Mucosa of stomach (tissue), 1 donor: Measurements from ENCODE around the gene TPPP2.

Experiments
- H3K27me3 ChIP-seq: one replicate; pipeline ENCODE4 v1.7.0; 2013; ENCODE audit warnings: mild to moderate bottlenecking, low read length; ENCODE audit not compliant: control insufficient read depth, insufficient read depth
- H3K36me3 ChIP-seq: one replicate; pipeline ENCODE4 v1.7.0; 2013; ENCODE audit warnings: low read length; ENCODE audit not compliant: control insufficient read depth, insufficient read depth
- H3K4me1 ChIP-seq: one replicate; pipeline ENCODE4 v1.7.0; 2013; ENCODE audit warnings: mild to moderate bottlenecking, low read length; ENCODE audit not compliant: control insufficient read depth, insufficient read depth
- H3K4me3 ChIP-seq: one replicate; pipeline ENCODE4 v1.7.0; 2013; ENCODE audit warnings: low read length
- H3K9ac ChIP-seq: one replicate; pipeline ENCODE4 v1.7.0; 2013; ENCODE audit warnings: mild to moderate bottlenecking, low read length, moderate library complexity
- H3K9me3 ChIP-seq: one replicate; pipeline ENCODE4 v1.7.0; 2013; ENCODE audit warnings: mild to moderate bottlenecking, low read length, moderate library complexity; ENCODE audit not compliant: control insufficient read depth
- donor health status: Pancreatic carcinoma.

The TPPP2 gene

GRCh38 chr14:21019366-21019765 is 10.7 kb upstream of the TPPP2 start:
- Histone ChIP-seq H3K27me3 (no peaks in the 10 kb centered on the region), H3K9me3 (no peaks in the 10 kb centered on the region), H3K4me3 (no peak overlapping the region), H3K9ac (no peak overlapping the region), H3K4me1 (peaks cover 18% of the 10 kb centered on the region), H3K36me3 (no peaks in the 10 kb centered on the region)

GRCh38 chr14:21020977-21021545 is 9.0 kb upstream of the TPPP2 start:
- no peaks in the 10 kb centered on the region for H3K27me3 ChIP-seq
- no peaks in the 10 kb centered on the region for H3K9me3 ChIP-seq
- H3K9ac ChIP-seq, result no peak overlapping the region
- no peaks in the 10 kb centered on the region for H3K36me3 ChIP-seq
- H3K4me3 ChIP-seq, result no peak overlapping the region
- peaks cover 16% of the 10 kb centered on the region for H3K4me1 ChIP-seq

DNA sequence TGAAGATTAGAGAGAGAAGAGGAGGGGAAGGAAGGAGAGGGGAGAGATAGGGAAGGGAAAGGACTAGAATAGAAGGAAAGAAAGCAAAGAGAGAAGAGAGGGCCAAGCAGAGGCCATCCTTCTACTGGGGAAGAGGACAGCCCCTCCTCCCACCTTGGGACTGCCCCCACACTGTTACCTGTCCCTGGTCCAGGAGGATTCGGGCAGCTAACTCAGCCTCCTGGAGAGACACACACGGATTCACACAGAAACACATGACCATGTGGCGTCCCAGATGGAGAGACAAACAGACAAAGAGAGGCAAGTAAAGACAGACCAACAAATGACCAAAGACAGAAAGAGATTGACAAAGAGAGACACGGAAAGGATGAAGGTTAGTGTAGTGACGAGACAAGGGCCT is 7.3 kb upstream of the TPPP2 start:
- Histone ChIP-seq H3K4me3 (no peak overlapping the region), H3K36me3 (no peaks in the 10 kb centered on the region), H3K9me3 (no peaks in the 10 kb centered on the region), H3K27me3 (no peaks in the 10 kb centered on the region), H3K9ac (no peak overlapping the region), H3K4me1 (peaks cover 16% of the 10 kb centered on the region)

DNA sequence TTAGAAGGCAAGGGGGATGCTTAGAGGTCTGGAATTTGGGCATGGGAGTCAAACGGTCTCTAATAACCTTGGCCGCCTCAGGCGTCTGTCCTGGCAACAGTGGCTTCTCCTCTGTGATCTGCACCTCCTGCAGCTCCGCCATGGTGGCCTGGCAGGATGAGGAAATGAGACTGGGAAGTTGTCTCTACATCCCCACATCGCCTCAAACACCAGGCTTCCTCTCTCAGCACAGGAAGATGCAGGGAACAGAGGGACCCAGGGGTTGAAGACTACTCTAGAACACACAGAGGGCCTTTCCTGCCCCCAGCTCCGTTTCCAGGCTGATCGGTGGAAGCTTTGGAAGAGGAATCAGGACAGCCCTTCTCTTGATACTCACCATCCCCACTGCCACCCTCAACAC is 6.8 kb upstream of the TPPP2 start:
- Histone ChIP-seq H3K36me3 (no peaks in the 10 kb centered on the region), H3K4me1 (peaks cover 16% of the 10 kb centered on the region), H3K9ac (no peak overlapping the region), H3K9me3 (no peaks in the 10 kb centered on the region), H3K4me3 (no peak overlapping the region), H3K27me3 (no peaks in the 10 kb centered on the region)

- Histone ChIP-seq H3K36me3 (no peaks in the 10 kb centered on the region), H3K9me3 (no peaks in the 10 kb centered on the region), H3K4me3 (peak overlapping the region; percentile 78), H3K27me3 (no peaks in the 10 kb centered on the region), H3K9ac (peak overlapping the region; percentile 86), H3K4me1 (peaks cover 16% of the 10 kb centered on the region)
Measured at GRCh38 chr14:21023817-21024584, 6.0 kb upstream of the TPPP2 start.

DNA sequence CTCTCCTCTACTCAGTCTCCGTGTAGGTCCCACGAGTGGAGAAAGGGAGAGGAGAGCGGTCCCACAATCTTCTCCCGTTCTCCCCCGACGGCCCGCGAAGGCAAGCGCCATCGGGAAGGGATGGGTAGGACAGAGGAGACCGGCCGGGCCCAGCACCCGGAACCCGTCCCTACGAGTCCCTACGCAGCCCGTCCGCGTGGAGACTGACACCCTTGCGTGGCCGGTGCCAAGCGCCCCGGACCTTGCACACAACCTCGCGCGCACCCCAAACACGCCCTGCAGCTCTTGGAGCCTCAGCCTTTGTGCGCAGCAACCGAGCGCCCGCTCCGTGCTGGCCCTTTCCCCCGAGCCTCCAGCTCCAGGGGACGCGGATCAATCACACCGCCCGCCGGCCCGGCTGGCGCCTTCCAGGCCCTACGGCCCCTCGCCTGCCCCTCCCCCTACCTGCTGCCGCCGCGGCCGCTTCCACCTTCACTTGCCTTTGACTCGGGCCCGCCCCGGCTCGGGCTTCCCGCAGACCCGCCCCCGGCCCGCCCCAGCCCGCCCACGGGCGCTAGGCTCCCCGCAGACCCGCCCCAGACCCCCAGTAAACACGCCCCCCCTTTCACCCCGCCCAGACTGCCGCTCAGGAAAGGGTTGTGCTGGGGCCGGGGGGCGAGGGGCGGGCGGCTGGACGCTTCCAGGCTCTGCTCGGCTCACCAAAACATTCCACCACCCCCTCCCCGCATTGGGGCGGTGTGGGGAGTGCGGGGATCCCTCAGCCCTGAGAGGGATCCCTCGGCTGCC is 5.2 kb upstream of the TPPP2 start, which contains the start of gene NDRG2:
NDRG2 (minus strand) TSS at position 477 of the 786 bp plus-strand sequence. CDS start 1,746 bp downstream, outside the sequence.
- no peaks in the 10 kb centered on the region for H3K36me3 ChIP-seq
- H3K27me3 ChIP-seq, result no peaks in the 10 kb centered on the region
- peaks cover 16% of the 10 kb centered on the region for H3K4me1 ChIP-seq
- H3K9me3 ChIP-seq, result no peaks in the 10 kb centered on the region
- H3K4me3 ChIP-seq, result peak within 1 kb of the TSS; percentile 78
- peak within 1 kb of the TSS; percentile 86 for H3K9ac ChIP-seq

GRCh38 chr14:21025371-21026273 is 4.4 kb upstream of the TPPP2 start:
- H3K4me3 ChIP-seq, result no peak overlapping the region
- no peaks in the 10 kb centered on the region for H3K9me3 ChIP-seq
- peaks cover 16% of the 10 kb centered on the region for H3K4me1 ChIP-seq
- peak overlapping the region; percentile 67 for H3K9ac ChIP-seq
- no peaks in the 10 kb centered on the region for H3K27me3 ChIP-seq
- H3K36me3 ChIP-seq, result no peaks in the 10 kb centered on the region

DNA sequence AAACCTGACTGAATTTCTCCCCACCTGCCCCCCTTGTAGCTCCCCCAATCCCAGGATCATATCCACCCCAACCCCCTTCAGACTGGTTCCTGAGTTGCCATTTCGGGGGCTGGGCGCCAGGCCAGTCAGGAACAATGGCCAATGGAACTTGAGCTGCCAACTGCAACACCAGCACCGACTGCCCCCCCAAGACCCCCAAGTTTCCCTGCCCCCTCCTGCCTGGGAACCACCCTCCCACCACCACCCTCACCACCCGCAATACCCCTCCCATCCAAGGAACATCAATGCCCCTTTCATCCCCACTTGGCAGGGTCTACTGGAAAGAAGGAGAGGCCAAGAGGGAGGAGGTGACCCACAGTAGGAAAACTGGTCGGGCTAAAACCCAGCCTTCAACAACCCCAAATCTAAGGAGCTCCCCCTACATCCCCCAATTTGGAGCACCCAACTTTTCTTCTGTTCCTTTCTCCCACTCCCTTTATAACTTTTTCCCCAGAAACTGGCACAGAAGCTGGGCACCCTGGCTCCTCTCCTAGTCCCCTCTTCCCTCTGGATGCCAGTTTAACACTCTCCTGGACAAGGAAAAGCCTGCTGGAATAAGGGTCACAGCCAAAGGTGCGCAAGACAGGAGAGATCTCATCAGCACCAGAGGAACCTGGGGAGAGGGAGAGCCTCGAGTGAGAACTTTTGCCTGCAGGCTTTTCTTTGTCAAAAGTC is 3.6 kb upstream of the TPPP2 start:
- H3K36me3 ChIP-seq, result no peaks in the 10 kb centered on the region
- H3K9me3 ChIP-seq, result no peaks in the 10 kb centered on the region
- H3K4me1 ChIP-seq, result peaks cover 16% of the 10 kb centered on the region
- H3K4me3 ChIP-seq, result no peak overlapping the region
- H3K9ac ChIP-seq, result no peak overlapping the region
- H3K27me3 ChIP-seq, result no peaks in the 10 kb centered on the region

DNA sequence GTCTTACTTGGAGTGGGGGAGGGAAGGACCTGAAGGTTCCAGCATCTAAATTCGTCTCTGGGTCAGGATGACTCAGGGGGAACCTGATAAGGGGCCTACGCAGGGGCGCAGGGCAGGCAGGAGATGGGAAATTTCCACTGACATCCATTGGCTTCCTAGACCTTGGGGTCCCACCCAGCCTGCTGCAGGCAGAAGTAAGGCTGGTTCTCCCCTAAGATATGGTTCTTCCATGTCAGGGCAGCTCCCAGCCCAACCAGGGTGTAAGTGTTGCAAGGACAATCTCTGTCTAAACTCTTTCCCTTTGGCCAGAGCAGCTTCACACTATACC is 3.1 kb upstream of the TPPP2 start:
- H3K9ac ChIP-seq, result no peak overlapping the region

GRCh38 chr14:21030531-21030930 is 514 bp downstream of the TPPP2 start:
- H3K36me3 ChIP-seq, result no peaks in the 10 kb centered on the region
- no peaks in the 10 kb centered on the region for H3K9me3 ChIP-seq
- no peaks in the 10 kb centered on the region for H3K27me3 ChIP-seq
- H3K4me1 ChIP-seq, result no peaks in the 10 kb centered on the region
- H3K9ac ChIP-seq, result no peak overlapping the region
- no peak overlapping the region for H3K4me3 ChIP-seq

More for the DNA sequence above, 3.1 kb upstream of the TPPP2 start:
- Histone ChIP-seq H3K4me1 (peaks cover 16% of the 10 kb centered on the region), H3K36me3 (no peaks in the 10 kb centered on the region), H3K9me3 (no peaks in the 10 kb centered on the region), H3K27me3 (no peaks in the 10 kb centered on the region), H3K4me3 (no peak overlapping the region)
